Epithelial cell of proximal tubule (primary cell): ENCODE data around the gene CNTNAP4. TPM values are rescaled to one million over a fixed set of nuclear protein-coding genes. Genes with fewer than 3 reads are reported as not detected.

Experiments used
- DNase-seq: peaks from one replicate; pipeline ENCODE4 v3.0.0-alpha.2; 2011; ENCODE audit warnings: low read depth
- H3K4me3 ChIP-seq: 2 replicates; pipeline ENCODE4 v1.5.1; 2011; ENCODE audit warnings: low read depth, mild to moderate bottlenecking, low read length
- total RNA-seq: library from RNA; depleted of rRNA; stranded (reverse); fragments of >200 nt; gene quantifications from 2 replicates; pipeline ENCODE4 v1.2.3, GENCODE V29; 2015
- TF ChIP-seq, protein P1 (sequence below): conservative IDR thresholded peaks from 2 replicates; pipeline ENCODE4 v1.5.1; 2012; ENCODE audit warnings: low read depth, mild to moderate bottlenecking, low read length

CNTNAP4 gene
- total RNA-seq, 1 donor from 2014 or later = not detected

DNA sequence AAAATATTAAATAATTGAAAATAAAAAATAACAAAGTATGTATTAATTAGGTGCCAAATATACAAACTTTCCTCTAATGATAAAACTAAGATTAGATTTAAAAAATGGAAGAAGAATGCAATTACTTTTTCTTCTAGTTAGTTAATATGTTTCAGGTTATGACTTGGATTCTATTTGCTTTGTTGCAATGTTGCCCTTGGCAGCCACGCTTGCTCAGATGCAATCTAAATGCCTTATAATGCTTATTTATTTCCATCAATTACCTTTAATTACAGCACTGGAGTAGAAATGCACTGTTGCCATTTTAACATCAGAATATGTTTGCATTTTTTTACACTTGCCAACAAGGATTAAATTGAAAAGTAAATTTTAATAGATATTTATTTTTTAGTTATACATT, 263.9 kb downstream of the CNTNAP4 start:
- no peak overlapping the region for H3K4me3 ChIP-seq
- DNase-seq = no peak
- TF ChIP-seq, protein P1, sequence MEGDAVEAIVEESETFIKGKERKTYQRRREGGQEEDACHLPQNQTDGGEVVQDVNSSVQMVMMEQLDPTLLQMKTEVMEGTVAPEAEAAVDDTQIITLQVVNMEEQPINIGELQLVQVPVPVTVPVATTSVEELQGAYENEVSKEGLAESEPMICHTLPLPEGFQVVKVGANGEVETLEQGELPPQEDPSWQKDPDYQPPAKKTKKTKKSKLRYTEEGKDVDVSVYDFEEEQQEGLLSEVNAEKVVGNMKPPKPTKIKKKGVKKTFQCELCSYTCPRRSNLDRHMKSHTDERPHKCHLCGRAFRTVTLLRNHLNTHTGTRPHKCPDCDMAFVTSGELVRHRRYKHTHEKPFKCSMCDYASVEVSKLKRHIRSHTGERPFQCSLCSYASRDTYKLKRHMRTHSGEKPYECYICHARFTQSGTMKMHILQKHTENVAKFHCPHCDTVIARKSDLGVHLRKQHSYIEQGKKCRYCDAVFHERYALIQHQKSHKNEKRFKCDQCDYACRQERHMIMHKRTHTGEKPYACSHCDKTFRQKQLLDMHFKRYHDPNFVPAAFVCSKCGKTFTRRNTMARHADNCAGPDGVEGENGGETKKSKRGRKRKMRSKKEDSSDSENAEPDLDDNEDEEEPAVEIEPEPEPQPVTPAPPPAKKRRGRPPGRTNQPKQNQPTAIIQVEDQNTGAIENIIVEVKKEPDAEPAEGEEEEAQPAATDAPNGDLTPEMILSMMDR = no peak

DNA sequence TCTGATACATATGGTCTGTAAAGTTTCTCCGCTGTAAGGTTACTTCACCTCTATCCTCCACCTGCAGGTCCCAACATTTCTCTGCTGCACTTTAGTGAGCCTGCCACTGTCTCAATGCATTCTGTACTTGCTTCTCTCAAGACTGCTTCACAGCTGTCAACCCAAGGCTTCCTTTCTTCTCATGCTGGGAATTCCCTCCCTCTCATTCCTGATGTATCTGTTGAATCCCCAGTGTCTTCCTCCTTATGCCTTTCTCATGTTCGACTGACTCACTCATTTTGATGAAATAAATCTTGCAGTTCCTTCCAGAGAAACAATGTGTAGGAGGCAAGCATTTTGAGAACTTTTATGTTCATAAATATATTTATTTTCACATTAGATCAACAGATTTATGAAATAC, 288.3 kb downstream of the CNTNAP4 start:
- TF ChIP-seq, protein P1 = no peak
- DNase-seq = no peak
- H3K4me3 ChIP-seq = no peak overlapping the region

DNA sequence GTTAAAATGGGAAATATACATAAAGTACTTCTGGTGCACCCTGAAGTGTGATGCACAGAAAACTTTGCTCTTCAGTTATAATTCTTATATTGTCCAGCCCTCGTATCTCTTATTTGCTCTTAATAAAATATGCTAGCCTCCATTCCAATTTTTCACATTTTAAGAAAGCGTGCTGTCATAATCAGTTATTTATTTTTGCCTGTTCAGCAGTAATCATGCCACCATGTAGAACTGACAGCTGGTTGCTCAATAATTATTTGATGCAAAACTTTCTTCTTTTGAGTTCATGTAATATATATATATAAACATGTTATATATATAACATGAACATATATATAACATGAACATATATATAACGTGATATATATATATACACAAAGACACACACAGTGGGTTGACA, 294.6 kb downstream of the CNTNAP4 start:
- TF ChIP-seq, protein P1 = no peak
- H3K4me3 ChIP-seq = no peak overlapping the region
- DNase-seq = no peak

DNA sequence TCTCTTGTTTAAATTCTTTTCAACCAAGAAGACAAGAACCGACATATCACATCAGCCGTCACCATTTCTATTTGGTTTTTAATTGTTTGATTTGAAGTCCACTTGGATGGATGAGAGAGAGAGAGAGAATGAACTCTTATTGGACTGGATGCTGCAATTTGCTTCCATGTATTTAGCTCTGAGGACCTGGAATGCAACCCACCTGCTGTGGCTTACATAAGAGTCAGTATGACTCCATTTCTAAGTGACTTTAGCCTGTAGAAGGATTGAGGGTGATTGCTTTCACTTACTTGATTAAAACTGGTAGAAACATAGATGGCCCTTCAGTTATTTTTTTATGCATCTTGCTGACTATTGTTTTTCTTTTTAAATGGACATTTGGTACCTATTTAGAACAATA, 296.1 kb downstream of the CNTNAP4 start:
- TF ChIP-seq, protein P1 = no peak
- H3K4me3 ChIP-seq = no peak overlapping the region
- no peak for DNase-seq

DNA sequence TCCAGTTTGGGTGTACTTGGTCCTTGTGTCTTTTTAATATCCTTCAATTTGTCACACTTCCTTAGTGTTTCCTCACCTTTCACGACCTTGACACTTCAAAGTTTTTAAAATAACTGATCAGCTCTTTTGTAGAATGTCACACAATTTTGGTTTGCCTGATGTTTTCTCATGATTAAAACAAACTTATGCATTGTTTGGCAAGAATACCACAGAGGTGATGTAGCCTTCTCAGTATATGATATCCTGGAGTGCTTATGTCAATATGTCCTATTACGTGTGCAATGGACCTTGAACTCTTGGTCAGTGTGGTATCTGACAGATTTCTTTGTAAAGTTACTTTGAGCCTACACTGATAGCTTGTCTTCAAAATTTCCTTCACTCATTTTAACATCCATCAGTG, 297.4 kb downstream of the CNTNAP4 start:
- no peak overlapping the region for H3K4me3 ChIP-seq
- TF ChIP-seq, protein P1 = no peak
- no peak for DNase-seq

DNA sequence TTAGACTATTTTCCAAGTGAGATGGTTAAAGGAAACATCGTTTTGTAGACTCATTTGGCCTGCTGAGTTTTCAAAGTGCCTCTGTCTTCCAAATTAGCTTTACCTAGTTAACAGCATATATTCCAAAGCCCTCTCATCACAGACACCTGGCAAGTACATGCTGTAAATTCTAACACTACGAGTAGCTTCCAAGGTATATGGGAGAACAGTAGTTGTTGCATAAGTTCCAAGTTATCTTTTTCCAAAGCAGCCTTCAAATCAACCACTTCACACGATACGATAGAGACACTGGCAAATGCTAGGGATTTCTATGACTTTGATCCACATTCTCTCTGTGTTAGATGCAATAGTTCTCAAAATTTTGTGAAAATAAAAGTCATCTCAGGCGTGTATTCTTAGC, 299.3 kb downstream of the CNTNAP4 start:
- no peak overlapping the region for H3K4me3 ChIP-seq
- no peak for DNase-seq
- TF ChIP-seq, protein P1 = no peak

DNA sequence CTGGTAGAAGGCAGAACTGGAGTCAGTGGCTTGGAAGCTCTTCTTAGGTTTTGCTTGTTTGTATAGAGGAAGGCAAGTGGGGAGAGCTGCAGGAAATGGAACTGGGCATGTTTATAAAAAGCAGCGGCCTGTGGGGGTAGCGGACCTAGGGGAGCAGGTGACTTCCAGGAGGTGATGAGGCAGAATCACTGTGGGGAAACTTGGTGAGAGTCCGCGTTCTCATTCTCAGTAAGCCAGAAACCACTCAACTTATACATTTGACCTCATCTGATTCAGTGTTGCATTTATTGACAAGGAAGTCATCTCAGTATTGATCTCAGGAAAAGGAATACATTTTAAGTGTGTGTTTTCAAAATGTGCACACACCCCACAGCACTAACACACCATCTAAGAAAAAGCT, 299.8 kb downstream of the CNTNAP4 start:
- TF ChIP-seq, protein P1 = no peak
- DNase-seq = no peak
- no peak overlapping the region for H3K4me3 ChIP-seq
